Epidermal melanocyte (primary cell): ENCODE measurements around the gene PSEN2.

ENCODE experiments used
- DNase-seq: peaks from one replicate; pipeline ENCODE4 v3.0.0; 2011; ENCODE audit warnings: low spot score; ENCODE audit not compliant: insufficient read length

Gene PSEN2

GRCh38 chr1:226886122-226886901 is 15.9 kb downstream of the PSEN2 start:
- no peak for DNase-seq

DNA sequence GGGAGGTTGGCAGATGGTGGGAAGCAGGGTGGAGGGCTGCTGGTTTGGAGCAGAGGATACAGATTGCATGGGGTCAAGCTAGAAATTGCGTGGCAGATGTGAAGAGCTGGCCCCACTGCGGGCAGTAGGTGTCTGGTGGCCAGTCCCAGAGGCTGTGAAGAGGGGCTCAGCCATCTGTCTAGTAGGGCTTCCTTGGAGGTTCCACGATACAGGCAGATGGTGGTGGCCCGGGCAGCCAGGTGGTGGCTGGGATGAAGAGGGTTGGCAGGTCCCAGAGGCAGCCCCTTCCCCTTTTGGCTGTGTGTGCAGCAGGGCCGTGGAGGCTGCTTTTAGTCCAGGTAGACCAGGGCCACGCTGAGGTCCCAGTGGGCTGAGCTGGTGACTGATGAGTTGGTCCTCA is 16.6 kb downstream of the PSEN2 start:
- no peak for DNase-seq

- DNase-seq = no peak
Measured at GRCh38 chr1:226888021-226888420, 17.6 kb downstream of the PSEN2 start.

DNA sequence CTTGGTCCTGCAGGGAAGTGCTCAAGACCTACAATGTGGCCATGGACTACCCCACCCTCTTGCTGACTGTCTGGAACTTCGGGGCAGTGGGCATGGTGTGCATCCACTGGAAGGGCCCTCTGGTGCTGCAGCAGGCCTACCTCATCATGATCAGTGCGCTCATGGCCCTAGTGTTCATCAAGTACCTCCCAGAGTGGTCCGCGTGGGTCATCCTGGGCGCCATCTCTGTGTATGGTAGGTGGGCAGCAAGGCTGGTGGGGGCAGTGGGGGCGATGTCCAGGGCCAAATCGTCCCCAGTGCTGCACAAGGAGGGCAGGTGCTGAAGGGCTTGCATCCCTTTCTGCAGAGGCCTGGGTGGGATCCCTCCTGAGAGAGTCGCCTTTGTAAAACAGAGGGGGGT is 18.4 kb downstream of the PSEN2 start:
- no peak for DNase-seq

DNA sequence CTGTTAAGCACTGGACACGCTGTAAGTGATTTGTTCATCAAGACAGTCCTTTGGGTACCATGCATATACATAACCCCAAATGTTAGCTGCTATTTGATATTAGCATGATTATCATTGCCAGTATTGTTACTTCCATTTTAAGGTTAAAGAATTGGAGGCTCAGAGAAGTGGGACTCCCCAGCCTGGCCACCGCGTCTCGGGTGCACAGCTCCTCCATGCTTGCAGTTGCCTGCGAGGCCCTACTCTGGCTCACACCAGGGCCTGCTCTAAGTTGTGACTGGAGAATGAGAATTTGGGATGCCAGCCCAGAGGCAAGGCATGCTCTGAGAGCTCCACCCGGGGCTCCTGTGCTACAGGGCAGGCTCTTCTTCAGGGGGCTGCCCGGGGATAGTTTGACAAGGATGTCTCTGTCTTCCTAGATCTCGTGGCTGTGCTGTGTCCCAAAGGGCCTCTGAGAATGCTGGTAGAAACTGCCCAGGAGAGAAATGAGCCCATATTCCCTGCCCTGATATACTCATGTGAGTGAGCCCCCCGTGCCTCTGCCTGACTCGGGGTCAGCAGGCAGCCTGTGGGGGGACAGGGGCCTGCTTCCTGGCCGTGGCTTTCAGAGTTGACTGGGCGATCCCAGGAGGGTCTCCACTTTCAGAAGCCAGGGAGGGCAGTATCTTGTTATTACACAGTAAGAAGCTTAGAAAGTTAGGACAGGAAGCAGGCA is 19.4 kb downstream of the PSEN2 start:
- DNase-seq = no peak

DNA sequence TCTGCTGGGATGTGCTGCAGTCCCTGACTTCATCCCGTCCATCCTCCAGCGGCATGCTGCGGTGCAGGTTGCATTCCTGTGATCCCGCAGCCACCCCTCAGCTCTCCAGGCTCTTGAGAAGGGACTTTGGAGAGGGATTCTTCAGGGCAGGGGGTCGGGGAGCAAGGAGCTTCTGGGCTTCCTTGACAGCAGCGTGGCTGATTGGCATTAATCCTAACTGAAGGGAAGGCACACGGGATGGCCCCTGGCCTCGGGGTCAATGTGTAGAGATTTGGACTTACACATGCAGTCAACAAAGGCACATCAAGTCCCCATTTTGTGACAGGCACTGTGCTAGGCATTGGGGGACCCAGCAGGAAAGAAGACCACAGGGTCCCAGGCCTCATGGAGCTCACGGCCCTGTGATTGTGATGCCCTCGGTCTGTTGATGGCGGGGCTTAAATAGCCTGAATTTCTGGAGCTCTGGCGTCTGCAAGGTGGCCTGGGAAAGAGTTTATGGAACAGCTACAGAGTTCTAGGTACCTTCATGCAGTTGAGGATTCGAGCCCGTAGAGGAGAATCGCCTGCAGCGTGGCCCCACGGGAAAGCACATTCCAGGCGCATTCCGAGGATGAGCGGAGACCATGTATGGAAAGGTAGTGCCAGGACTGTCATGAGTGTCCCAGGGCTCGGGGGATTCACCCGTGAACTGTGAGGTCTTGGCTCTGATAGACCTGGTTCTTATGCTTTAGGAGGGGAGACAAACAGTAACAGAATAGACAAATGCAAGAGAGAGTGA is 20.1 kb downstream of the PSEN2 start:
- no peak for DNase-seq

- DNase-seq = no peak
Measured at GRCh38 chr1:226891346-226891745, 20.9 kb downstream of the PSEN2 start.

- no peak for DNase-seq
Measured at GRCh38 chr1:226891846-226892523, 21.6 kb downstream of the PSEN2 start.

DNA sequence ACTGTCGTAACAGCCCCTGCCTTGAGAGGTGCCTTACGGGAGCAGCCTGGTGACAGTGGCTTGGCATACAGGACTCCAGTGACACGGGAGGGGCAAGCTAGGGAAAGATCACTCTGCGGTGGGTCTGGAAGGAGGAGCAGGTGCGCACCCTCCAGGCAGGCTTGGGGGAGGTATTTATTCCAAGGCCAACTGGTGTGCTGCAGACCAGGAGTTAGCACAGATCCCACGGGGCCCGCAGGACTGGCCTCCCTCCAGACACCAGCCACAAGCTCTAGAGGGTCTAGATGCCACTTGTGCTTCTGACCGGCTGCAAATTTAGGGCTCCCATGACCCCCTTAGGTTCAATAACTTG is 22.1 kb downstream of the PSEN2 start:
- DNase-seq = no peak

DNA sequence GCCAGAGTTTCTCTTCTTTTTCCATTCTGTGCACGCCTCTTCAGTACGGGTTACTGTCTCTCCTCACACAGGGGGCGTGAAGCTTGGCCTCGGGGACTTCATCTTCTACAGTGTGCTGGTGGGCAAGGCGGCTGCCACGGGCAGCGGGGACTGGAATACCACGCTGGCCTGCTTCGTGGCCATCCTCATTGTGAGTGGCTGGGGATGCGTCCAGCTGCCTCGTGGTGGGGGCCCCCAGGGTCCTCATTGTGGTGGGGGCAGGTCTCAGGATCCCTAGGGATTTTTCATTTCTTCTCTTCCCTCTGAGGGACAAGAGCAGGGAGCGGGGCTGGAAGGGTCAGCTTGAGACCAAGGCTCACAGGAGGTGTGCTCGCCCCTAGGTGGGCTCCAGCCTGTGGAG is 23.5 kb downstream of the PSEN2 start:
- DNase-seq = no peak

DNA sequence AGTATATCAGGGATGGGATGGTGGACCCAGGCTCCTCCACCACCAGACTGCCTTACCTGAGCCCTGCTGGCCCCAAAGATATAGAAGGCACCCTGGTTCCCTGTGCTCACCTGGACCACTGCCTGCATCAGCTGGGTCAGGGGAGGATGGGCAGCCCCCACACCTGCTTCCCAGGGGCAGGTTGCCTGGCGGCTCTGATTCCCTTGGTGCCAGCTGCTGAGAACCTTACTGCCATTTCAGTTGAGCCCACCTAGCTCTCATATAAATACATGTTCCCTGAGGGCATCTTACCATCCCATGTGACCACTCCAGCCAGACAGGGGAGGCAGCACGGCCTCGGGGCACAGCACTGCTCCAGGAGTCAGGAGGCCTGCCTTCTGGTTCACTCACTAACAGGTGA is 24.4 kb downstream of the PSEN2 start:
- DNase-seq = no peak

GRCh38 chr1:226895644-226896043 is 25.2 kb downstream of the PSEN2 start:
- DNase-seq = no peak

DNA sequence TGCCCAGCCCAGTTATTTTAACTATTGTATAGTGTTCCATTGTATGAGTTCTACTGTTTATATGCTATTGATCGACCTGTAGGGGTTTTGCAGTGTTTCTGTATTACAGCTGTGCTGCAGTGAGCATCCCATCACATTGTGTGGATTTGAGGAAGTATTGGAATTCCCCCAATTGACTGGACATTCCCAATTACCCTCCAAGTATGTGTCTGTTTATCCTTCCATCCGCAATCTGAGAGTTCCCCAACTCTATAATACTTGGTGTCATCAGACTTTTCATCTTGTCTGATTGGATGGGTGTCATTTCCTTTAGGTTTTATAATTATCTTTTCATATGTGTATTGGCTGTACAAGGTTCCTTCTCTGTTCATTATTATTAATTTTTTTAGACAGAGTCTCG is 27.8 kb downstream of the PSEN2 start:
- no peak for DNase-seq

GRCh38 chr1:226901421-226901820 is 31.0 kb downstream of the PSEN2 start:
- no peak for DNase-seq

DNA sequence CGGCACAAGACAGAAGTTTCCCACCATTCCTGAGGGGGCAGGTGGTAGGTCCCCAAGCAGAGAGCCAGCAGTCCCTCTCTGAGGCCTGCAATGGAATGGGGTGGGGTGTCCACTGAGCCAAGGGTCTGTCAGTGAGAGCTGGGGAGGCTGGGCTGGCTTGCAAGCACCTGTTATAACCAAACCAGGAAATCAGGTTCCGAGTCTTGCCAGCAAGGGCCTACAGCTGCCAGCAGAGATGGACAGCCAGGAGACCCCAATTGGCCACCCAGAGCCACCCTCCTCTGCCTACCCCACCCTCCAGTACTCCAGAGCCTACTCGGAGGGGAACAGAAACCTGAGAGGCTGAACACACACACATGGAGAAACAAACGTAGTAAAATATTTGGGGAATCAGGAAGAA is 32.2 kb downstream of the PSEN2 start:
- DNase-seq = no peak

GRCh38 chr1:226903819-226904716 is 33.7 kb downstream of the PSEN2 start:
- no peak for DNase-seq

DNA sequence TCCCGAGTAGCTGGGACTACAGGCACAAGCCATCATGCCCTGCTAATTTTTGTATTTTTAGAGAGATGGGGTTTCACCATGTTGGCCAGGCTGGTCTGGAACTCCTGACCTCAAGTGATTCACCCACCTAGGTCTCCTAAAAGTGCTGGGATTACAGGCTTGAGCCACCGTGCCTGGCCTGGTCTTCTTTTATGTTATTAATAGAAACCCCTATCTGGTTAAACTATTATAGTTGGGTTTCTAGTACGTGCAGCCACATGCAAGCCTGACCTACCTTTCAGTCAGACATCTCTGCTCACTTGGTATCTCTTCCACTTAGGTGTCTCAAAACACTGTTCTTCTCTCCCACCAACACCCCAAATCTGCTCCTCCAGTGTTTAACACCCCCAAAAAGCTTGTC is 34.4 kb downstream of the PSEN2 start:
- DNase-seq = no peak

GRCh38 chr1:226908419-226908818 is 38.0 kb downstream of the PSEN2 start:
- DNase-seq = no peak

DNA sequence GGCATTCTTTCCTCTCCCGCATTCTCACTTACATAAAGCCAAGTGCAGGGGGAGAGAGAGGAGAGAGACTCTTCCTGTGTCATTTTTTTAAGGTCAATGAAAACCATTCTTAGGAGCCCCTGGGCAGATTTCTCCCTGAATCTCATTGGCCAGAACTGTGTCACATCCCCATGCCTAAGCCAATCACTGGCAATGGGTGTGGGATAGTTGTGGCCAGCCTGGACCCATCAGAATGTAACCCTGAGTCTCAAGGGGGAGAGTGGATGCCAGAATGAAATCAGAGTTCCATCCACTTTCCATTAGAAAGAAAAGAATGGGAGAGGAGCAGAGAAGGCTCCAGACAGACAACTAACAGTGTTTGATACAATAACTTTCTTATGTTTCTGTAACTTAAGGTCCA is 38.5 kb downstream of the PSEN2 start:
- no peak for DNase-seq

- no peak for DNase-seq
Measured at GRCh38 chr1:226912587-226913176, 42.3 kb downstream of the PSEN2 start.

- DNase-seq = no peak
Measured at GRCh38 chr1:226915672-226915995, 45.2 kb downstream of the PSEN2 start.
